GM21717 (cell line): ENCODE measurements around the gene CLSTN3.
"Not testable (repeated sequence)": the region's sequence is repeated elsewhere in the genome, so short reads cannot be mapped to it uniquely, and the experiment has no call there.

Experiments used
- ATAC-seq: cut with Tn5 transposase; IDR thresholded peaks from one replicate; pipeline ENCODE4 v1.9.1; 2021; ENCODE audit warnings: mild to moderate bottlenecking, moderate library complexity; ENCODE audit not compliant: unreplicated experiment

Gene CLSTN3

DNA sequence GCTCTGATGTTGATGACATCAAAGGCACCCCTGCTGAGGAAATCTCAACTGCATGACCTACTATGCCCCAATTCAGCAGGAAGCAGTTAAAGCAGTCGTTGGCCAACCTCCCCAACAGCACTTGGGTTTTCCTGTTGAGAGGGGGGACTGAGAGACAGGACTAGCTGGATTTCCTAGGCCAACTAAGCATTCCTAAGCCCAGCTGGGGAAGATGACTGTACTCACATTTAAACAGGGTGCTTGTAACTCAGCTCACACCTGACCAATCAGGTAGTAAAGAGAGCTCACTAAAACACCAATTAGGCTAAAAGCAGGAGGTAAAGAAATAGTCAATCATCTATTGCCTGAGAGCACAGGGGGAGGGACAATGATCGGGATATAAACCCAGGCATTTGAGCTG is 55.9 kb downstream of the CLSTN3 start:
- ATAC-seq, result not testable (repeated sequence)

DNA sequence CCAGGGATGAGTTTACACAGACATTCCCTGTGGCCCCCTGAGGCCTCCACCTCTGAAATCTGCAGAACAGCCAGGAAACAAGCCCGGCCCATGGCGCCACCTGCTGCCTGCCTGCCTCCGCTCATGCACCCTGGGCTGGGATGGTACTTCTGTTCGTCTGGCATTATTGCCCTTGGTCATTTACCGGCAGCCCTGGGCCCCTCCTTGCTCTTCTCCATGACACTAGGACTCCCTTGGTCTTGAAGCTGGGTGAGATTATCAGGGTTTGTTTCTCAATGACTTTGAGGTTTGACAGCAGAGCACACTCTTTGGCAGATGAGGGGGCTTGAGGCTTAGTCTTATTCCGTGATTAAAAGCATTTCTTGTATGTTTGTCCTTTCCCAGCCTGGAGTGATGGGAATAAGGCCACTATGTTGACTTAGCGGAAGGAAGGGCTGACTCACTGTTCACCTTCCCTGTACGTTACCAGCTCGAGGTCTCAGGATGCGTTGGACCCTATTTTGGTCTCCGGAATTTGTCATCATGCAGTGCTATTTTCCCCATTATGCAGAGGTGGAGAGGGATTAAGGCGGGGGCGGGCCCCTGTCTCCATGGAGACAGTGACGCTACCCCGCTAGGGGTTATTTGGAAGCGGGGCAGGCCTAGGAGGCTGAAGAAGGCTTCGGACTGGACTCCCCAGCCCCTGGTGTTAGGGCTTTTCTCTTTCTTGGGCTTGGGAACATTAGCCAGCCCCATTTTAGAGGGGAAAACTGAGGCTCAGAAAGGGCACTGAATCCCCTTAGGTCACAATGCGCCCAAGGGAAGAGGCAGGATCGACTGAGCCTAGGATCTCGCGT is 58.6 kb downstream of the CLSTN3 start:
- peak; percentile 28 for ATAC-seq

DNA sequence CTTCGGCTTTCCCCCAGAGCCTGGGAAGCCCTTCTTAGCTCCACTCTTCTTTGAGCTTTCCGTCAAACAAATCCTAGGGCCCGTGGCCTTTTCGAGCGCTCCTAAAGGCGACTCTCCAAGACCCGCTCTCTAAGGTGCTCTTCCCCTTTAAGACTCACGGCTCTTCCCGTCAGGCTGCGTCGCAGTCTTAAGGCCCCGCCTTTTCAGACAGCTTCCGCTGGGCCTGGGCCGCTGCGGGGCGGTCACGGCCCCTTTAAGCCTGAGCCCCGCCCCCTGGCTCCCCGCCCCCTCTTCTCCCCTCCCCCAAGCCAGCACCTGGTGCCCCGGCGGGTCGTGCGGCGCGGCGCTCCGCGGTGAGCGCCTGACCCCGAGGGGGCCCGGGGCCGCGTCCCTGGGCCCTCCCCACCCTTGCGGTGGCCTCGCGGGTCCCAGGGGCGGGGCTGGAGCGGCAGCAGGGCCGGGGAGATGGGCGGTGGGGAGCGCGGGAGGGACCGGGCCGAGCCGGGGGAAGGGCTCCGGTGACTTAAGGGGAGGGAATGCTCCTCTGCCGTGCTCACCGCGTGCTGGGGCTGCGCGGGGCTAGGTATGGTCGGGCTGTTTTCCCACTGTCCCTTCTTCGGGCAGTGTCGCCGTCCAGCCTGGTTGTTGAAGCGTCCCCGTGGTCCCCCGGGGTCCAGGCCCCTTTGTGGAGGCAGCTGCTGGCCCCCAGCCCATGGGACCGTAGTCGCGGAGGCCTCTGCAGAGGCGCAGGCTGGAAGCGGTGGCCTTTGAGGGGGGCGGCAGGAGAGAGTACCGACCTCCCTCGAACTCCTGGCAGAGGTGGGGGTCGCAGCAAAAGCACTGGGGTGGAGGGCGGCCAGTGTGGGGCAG is 59.5 kb downstream of the CLSTN3 start, which contains the start of gene PEX5:
TSS of gene PEX5 (plus strand) at position 289 of the 870 bp plus-strand sequence. CDS start 692 bp downstream, outside the sequence.
- peak; percentile 96 for ATAC-seq

DNA sequence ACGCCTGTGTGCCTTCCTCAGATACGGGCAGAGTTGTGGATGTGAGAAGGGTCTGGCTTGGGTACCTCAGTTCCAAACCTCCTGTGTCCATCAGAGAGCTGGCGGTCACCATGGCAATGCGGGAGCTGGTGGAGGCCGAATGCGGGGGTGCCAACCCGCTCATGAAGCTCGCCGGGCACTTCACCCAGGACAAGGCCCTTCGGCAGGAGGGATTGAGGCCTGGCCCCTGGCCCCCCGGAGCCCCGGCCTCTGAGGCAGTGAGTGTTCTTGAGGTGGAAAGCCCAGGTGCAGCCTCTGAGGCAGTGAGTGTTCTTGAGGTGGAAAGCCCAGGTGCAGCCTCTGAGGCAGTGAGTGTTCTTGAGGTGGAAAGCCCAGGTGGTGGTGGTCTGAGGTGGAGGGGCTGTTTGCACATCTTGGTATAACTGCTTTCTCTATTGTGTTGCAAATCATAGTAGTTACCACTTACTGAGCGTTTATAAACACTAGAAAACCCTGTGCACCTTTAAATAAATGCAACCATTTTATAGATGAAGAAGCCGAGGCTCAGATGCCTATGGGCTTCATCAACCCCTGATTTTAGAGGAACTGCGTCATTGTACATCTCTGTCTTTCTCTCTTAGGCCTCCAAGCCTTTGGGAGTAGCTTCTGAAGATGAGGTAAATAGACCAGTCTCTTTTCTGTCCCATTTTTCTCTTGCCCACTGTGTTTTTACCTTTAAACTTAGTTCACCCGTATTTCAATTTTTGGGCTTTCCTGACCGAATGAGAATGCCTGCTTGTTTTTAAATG is 60.3 kb downstream of the CLSTN3 start:
- ATAC-seq, result peak; percentile 2

DNA sequence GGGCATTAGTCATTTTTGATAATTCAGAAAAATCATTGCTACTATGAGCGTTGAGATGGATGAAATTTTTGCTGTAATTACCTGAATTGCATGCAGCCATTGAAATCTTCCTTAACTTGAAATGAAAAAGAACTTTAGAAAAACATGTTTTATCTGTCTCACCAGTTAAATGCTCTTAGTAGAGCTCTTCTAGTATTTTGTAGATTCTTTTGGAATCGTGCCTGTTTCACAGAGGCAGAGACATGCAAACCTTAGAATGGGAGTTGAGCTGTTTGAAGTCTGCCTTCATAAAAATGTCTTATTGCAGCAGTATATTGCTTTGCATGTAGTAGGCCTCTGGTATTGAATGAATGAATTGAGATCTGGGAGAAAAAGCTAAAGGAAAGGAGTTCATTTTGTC is 63.5 kb downstream of the CLSTN3 start:
- ATAC-seq, result no peak

DNA sequence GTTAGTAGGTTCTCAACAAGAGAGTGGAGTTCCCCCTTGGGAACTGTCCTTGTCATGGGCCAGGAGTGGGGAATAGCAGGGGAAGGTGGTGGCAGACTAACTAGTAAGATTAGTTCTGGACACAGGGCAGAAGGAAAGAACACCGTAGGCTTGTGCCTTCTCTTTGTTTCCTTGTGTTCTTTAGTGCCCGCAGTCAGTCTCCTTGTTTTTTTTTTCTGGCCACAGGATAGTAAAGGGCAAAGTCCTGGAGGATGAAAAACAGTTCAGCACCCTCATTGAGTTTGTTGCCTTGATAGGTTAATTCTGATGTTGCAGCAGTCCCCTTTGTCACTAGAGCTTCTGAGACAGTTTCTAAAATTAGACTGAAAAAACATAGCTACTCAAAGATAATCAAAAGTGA is 67.7 kb downstream of the CLSTN3 start:
- no peak for ATAC-seq

DNA sequence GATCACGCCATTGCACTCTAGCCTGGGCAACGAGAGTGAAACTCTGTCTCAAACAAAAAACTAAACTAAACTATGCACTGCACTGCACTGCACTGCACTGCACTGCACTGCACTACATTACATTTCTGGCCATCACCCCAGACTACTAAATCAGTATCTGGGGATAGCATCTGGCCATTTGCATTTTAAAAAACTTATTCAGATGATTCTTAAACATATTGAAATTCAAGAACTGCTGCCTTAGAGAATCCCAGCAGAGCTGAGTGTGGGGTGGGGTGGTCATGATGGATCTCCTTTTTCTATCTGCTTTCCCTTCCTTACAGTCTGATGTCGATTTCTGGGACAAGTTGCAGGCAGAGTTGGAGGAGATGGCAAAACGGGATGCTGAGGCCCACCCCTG is 72.9 kb downstream of the CLSTN3 start:
- no peak for ATAC-seq

DNA sequence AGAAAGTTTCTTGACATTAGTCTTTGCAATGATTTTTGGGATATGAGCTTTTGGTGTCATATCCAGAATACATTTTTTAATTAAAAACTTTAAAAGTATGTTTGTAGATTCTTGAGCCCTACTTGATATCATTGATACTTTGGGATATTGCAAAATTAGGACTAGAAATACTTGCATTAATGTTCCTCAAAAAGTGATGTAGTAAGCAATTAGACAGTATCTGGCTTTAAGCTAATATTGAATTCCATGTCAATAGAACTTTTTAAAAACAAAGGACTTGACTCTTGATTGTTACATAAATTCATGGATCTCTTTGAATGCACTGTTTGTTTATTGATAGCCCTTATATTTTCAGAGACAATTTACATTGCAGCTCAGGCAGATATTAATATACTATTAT is 74.9 kb downstream of the CLSTN3 start:
- ATAC-seq, result no peak

DNA sequence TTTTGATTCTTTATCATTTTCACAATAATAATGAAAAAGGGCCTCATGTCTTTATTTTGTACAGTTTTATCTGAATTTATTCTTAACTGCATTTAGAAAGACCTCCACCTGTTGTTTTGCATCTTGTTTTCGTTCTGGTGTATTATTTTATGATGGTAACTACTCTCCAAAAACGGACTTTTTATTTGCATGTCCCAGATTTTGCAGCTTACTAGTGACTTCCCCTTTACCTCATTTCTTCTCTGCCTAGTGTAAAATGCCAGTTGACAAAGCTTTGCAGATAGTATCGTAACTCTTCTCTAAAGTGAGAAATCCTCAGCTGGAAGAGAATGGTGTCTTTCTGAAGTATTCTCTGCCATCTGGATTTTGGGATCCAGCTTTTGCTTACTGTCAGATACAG is 76.5 kb downstream of the CLSTN3 start:
- ATAC-seq, result no peak

DNA sequence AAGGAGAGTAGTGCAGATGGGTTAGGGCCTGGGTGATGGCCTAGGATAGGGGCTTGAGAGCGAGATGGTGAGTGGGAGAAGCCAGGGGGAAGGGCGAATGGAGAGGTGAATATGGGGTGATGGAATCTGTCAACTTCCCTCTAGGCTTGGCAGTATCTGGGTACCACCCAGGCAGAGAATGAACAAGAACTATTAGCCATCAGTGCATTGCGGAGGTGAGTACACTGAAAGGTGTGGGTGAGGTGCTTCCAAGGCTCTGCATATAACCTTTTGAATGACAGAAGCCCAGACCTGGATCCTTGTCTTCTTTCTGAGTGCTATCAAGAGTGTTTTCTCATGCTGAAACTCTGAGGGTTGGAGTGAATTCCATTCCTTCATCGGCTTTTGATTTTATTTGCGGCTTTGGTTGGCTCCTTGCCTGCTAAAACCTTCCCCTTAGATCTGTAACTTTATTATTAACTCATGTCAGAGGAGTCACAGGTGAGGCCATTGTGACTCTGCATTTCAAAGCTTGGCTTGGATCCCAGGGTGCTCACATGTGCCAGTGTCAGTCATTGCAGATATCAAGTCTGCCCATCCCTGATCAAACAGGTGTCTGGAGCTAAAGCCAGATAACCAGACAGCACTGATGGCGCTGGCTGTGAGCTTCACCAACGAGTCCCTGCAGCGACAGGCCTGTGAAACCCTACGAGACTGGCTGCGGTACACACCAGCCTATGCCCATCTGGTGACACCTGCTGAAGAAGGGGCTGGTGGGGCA is 77.9 kb downstream of the CLSTN3 start:
- ATAC-seq, result no peak
